ENCODE data around the gene LONP2. TPM values are rescaled to one million over a fixed set of nuclear protein-coding genes. Genes with fewer than 3 reads are reported as not detected.

Gene LONP2
- total and polyA plus RNA-seq, 2 of the 13 experiments (the other 11 are each of a cell fraction or from before 2014, with no cell fraction given) = 39.2 to 63.3 TPM

GRCh38 chr16:48272837-48273421 is 28.8 kb downstream of the LONP2 start:
- 97% methylated on average over 8 of the region's 8 CpGs for WGBS (ENCODE audit: low lambda C conversion rate)
- TSS peak; percentile 13 for BruUV-seq (replicated peaks)
- ATAC-seq (no peak), FAIRE-seq (no peak), DNase-seq (ENCODE audit: low spot score) (no peak)
- POLR2A ChIA-PET = no interaction called here
- Histone ChIP-seq H3K36me3 (replicated peaks in 1 of 2; ENCODE audit: control insufficient read depth in 1 of 2, insufficient read depth in 2 of 2, low read length in 2 of 2) (peaks cover 3 to 57% of the 10 kb centered on the region in 2 experiments; a peak in 3 of 5 replicates), H4K20me1 (ENCODE audit: insufficient read depth, low read length) (no peaks in the 10 kb centered on the region), H3K27ac (ENCODE audit: extremely low read length, insufficient read depth, low read length) (no peak overlapping the region), H3K79me2 (ENCODE audit: insufficient read depth, low read length) (no peaks in the 10 kb centered on the region), H3K4me1 (ENCODE audit: insufficient read depth, low read length) (no peaks in the 10 kb centered on the region; the same call in 1 of the 2 replicates), H3K4me3 (replicated peaks in 1 of 3; ENCODE audit: insufficient read depth in 1 of 3, low read depth in 2 of 3, low read length in 3 of 3) (no peak overlapping the region), H2AFZ (ENCODE audit: low read length) (no peak overlapping the region), H3K9ac (ENCODE audit: insufficient read depth, low read depth, low read length) (no peak overlapping the region), H3K4me2 (ENCODE audit: low read depth, low read length) (no peak overlapping the region), H3K27me3 (ENCODE audit: control insufficient read depth in 1 of 2, insufficient read depth in 2 of 2, low read length in 2 of 2) (no peaks in the 10 kb centered on the region), H3K9me3 (ENCODE audit: low read length) (no peaks in the 10 kb centered on the region)
- CTCF ChIA-PET (ENCODE audit: low intra/inter-chr PET ratio, low total read pairs) = no interaction called here
- in situ Hi-C loops (cut with HindIII; ENCODE audit: extremely low pct_ligation_motif_present, low pct_unique_long_range_greater_than_20kb) = no loop called here
- TF ChIP-seq PAF1 (CRISPR knock-in tag; IDR thresholded peaks at IDR 0.05) = no peak
- intact Hi-C loops (cut with micrococcal nuclease; ENCODE audit: unreplicated experiment) = no loop called here

- ChIA-PET CTCF (ENCODE audit: low intra/inter-chr PET ratio, low total read pairs) (no interaction called here), POLR2A (no interaction called here)
- intact Hi-C loops (cut with micrococcal nuclease; ENCODE audit: unreplicated experiment) = no loop called here
- Histone ChIP-seq H3K79me2 (ENCODE audit: insufficient read depth, low read length) (no peaks in the 10 kb centered on the region), H3K4me3 (replicated peaks in 1 of 3; ENCODE audit: insufficient read depth in 1 of 3, low read depth in 2 of 3, low read length in 3 of 3) (no peak overlapping the region), H2AFZ (ENCODE audit: low read length) (no peak overlapping the region), H3K4me1 (ENCODE audit: insufficient read depth, low read length) (no peaks in the 10 kb centered on the region; the same call in 1 of the 2 replicates), H3K9me3 (ENCODE audit: low read length) (no peaks in the 10 kb centered on the region), H3K27ac (ENCODE audit: extremely low read length, insufficient read depth, low read length) (no peak overlapping the region), H3K36me3 (replicated peaks in 1 of 2; ENCODE audit: control insufficient read depth in 1 of 2, insufficient read depth in 2 of 2, low read length in 2 of 2) (peaks cover 5 to 68% of the 10 kb centered on the region in 2 experiments), H4K20me1 (ENCODE audit: insufficient read depth, low read length) (no peaks in the 10 kb centered on the region), H3K9ac (ENCODE audit: insufficient read depth, low read depth, low read length) (no peak overlapping the region), H3K4me2 (ENCODE audit: low read depth, low read length) (no peak overlapping the region), H3K27me3 (ENCODE audit: control insufficient read depth in 1 of 2, insufficient read depth in 2 of 2, low read length in 2 of 2) (no peaks in the 10 kb centered on the region)
- TF ChIP-seq ZNF333 (CRISPR knock-in tag; IDR thresholded peaks at IDR 0.05; ENCODE audit: borderline replicate concordance) (no peak), ZFY (CRISPR knock-in tag; IDR thresholded peaks at IDR 0.05) (no peak), RBFOX2 (IDR thresholded peaks at IDR 0.05; ENCODE audit: low read depth, low read length) (no peak), HBP1 (CRISPR knock-in tag; IDR thresholded peaks at IDR 0.05; ENCODE audit: low read depth) (no peak), RNF219 (CRISPR knock-in tag; IDR thresholded peaks at IDR 0.05) (no peak), ZNF574 (CRISPR knock-in tag; IDR thresholded peaks at IDR 0.05) (no peak)
- ATAC-seq (no peak), DNase-seq (ENCODE audit: low spot score) (no peak), FAIRE-seq (no peak)
- no TSS peak for BruUV-seq (replicated peaks)
- in situ Hi-C loops (cut with HindIII; ENCODE audit: extremely low pct_ligation_motif_present, low pct_unique_long_range_greater_than_20kb) = no loop called here
- WGBS (ENCODE audit: low lambda C conversion rate) = 98% methylated on average over 1 of the region's 1 CpG
Measured at GRCh38 chr16:48274476-48274875, 30.4 kb downstream of the LONP2 start.
